ENCODE measurements around the gene MEGF11.

Gene MEGF11

DNA sequence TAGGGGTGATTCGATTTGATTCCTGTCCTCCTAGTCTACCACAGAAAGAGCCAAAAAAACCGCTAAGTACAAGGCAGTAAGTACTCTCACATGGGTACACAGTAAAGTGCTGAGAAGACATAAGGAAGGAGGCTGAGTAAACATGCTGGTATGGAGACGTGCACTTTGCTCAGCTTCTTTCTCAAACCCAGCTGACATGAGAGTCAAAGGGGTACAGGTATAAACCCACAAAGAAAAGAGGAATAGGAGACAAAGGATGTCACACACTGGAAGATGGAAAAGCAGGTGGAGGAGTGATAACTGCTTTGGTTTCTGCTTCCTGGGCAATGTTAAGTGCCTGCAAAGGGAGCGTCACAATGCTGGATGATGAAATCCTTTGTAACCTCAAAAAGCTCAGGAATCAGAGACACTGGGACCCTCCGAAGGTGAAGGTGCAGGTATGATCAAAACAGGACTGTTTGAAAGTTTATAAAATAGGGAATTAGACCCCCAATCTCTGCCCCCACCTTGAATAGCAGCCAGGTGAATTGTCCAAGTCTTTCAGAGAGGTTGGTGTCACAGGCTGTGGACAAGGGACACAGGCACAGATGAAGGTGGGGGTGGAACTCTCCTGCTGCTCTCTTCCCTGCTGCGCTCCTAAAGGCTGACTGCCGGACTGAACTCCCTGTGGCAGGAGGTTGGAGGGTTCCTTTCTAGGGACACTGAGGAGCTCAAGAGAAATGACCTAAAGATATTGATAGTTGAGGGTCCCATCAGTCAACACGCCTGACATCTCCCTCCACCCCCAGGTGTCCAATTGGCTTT is 282.4 kb downstream of the MEGF11 start:
- DNase-seq (ENCODE audit: low read depth): no peak

DNA sequence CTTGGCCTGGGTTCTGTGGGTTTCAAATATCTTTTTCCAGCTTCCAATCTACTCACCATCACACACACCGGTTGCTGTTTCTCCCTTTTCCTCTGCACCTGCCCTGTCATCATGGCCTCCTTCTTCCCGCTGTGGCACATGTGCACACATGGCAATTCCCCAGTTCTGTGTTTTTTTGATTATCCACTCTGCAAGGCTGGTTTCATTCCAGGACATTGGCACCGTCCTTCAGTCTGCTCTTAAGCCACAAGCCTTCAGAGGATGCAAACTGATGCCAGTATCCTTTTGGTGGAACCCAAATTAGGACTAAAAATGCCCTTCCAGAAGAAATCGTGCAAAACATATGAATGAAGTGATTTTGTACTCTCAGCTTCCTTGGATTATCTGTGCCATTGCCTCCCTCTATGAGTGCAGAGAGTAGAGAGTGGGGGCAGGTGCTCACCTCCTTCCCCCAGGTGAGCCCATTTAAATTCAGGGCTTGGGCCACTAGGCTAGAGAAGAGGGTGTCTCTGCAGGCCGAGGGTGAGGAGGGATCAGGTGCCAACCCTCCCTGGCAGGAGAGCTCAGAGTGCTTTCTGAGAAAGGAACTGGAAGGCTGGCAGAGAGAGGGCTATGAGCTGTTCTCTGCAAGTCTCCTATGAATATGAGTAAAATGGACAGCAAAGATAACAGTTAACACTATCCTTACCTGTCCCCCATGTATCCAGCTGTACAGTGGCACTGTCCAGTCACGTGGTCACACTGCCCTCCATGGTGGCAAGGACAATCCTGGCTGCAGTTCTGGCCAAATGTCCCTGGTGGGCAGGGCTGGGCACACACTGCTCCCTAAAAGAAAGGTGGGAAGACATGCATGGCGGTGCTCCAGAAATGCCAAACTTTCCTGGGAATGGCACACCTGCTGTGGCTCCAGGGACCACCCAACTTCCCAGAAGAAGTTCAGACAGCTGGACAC is 283.4 kb downstream of the MEGF11 start:
- no peak for DNase-seq (ENCODE audit: low read depth)

DNA sequence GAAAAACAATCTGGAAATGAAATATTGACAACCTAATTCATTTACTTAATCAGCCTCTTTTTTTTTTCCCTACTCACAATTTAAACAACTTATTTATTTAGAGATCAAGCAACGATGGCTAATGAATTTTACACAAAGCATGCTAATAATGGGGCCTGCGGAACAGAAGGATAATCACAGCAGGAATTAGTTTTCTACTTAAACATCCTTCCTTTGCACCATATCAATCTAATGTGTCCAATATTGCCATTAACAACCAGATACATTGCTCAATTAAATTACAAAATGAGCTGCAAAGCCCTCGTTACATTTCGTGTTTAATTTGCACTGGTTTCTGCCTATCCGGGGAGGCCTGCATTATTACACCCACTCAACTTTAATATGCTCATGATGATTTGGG is 285.0 kb downstream of the MEGF11 start:
- no peak for DNase-seq (ENCODE audit: low read depth)

DNA sequence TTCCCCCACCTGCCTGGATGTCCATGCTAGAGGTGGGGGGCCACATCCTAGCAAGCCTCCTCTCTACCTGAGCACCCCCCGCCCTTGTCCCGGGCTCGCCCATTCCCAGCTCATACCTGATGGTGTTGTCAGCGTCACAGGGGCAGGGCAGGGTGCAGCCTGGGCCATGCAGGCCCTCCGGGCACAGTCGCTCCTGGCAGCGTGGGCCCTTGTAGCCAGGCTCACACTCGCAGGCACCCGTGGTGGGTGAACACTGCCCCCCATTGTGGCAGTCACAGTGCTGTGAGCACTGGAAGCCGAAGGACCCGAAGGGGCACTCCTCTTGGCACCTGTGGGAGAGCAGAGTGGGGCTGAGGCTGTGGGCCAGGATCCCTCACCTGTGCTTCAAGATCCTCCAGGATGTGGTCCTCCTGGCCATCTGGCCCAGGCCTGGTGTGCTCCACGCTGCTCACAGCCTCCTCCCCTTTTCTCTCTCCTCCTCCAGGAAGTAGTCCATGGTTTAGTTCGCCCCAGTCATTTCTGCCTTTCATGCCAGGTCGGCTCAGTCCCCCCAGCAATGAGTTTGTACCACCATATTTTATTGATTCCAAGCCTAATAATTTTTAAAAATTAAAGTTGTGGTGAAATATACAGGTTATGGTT is 288.6 kb downstream of the MEGF11 start:
- no peak for DNase-seq (ENCODE audit: low read depth)

DNA sequence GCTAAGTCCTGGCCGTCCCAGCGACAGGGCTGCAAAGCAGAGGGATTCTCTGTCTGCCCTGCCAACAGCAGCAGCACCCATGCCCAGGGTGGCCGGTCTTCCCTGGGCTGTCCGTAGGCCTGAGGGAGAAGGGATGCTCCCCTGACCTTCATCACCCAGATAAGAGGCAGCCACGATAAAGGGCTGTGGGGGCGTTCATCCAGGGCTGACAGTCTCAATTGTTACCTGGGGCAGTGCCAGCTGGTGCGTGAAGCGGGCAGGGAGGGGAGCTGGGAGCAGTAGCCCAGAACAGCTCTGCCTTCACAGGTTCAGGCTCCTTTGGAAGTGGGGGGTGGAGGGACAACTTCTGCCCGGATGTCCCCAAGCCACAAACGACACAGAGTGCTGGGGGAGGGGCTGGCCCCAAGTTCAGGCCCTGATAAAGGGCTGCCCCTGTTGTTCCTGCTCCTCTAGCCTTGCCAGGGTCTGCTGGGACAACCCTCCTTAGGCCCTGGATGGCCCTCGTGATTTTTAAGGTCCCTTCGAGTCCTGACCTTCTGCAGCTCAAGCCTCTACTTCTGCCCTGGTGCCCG is 289.6 kb downstream of the MEGF11 start:
- DNase-seq (ENCODE audit: low read depth): no peak

DNA sequence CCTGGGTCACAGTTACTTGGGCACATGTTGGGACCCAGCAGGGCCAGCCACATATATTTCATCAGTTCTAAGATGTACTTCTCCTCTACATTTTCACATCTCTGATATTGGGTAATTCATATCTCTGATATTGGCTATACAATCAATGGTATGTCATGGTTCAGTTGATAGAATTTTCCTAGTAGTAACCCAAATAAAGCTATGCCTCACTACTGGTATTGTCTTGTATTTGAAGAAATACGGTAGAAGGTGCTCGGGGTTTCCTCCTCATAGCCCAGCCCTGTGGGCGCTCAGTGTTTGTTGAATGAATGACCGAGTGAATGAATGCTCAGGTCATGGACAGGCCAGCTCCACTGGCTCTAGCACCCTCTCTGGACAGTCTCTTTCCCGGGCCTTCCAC is 290.2 kb downstream of the MEGF11 start:
- no peak for DNase-seq (ENCODE audit: low read depth)

DNA sequence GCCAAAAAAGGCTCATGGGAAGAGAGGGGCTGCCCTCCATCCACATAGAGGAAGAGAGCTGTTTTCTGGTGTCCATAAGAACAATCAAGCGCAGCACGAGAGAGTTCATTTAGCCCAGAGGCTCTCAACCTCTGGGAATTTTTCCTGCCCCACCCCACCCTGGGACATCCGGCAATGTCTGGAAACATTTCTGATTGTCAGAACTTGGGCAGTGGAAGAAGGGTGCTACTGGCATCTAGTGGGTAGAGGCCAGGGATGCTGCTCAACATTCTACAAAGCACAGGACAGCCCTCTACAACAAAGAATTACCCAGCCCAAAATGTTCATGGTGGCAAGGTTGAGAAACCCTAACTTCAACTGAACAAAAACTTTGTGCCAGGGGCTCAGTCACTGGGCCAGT is 291.4 kb downstream of the MEGF11 start:
- no peak for DNase-seq (ENCODE audit: low read depth)

DNA sequence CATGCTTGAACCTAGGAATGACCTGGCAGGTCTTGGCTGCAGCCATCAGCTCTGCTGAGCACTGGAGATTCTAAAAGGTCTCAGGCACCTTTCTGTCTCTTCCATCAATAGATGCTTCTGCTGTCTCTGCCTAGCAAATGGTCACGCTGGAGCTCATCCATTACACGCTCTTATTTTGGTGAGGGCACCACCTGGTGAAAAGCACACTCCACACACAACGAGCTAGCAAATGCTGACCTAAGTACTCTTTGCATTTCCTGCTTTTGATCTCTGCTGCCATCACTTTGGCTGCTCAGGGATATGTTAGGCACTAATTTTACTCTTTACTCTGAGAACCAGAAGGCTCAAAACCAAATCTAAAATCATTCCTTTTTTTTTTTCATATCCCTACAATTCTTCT is 293.0 kb downstream of the MEGF11 start:
- DNase-seq (ENCODE audit: low read depth): no peak

DNA sequence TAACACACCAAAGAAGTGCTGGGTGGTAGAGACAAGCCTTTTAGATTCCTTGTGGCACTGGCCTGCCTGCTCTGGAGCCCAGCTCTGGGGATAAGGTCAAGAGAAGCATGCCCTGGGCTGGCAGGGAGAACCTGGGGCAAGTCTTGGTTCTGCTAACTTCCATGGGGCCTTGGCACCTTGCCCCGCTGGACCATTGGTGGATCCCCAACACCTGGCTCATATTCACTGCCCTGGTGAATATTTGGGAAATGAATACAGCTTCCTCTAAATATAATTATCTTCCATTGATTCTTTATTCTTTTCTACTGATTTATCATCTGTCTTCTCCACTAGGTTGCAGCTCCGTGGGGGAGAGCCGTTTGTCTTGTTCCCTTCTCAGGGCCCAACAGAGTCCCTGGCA is 294.7 kb downstream of the MEGF11 start:
- DNase-seq (ENCODE audit: low read depth): no peak

DNA sequence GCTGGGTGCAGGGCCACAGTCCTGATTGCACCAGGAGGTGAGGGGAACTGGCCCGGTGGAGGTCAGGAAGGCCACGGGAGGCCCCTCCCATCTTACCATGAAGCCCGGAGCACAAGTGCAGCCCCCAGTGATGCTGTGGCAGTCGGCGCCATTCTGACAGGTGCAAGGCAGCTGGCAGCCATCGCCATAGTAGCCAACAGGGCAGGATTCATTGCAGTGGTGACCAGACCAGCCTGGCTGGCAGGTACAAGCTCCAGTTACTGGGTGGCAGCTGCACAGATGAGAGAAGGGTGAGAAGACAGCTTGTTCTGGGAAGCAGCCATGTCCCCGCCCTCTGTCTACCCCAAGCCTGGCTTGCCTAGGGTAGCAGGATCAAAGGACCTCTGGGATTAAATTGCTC is 296.1 kb downstream of the MEGF11 start:
- no peak for DNase-seq (ENCODE audit: low read depth)

DNA sequence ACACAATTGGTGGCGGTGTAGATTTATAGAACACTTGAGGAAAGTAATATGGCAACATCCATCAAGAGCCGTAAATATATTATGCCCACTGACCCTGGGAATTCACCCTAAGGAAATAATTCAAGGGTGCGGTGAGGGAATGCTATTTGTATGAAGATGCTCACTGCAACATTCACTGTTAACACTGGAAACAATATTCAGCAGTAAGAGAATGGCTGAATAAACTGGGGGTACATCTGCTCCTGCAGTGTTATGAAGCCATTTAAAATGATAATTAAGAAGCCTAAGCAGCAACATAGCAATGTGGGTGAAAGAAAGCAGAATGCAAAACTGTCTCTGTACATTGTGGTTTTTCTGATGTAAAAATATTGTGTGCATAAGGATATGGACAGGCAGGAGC is 296.7 kb downstream of the MEGF11 start:
- no peak for DNase-seq (ENCODE audit: low read depth)

DNA sequence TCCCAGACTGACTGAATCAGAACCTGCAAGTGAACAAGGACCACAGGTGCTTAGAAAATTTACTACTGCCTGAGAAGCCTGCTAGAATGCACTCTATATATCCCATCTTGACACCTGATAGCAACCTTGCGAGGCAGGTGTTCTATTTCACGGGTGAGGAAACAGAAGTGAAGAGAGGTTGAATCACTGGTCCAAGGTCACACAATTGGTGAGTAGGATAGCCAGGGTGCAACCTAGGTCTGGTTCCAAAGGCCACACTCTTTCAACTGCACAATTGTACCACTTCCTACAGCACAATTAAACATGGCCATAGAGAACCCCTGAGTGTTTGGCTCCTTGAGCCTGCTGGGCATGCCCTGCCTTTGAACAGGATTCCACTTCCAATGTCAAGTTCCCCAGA is 297.2 kb downstream of the MEGF11 start:
- DNase-seq (ENCODE audit: low read depth): no peak

DNA sequence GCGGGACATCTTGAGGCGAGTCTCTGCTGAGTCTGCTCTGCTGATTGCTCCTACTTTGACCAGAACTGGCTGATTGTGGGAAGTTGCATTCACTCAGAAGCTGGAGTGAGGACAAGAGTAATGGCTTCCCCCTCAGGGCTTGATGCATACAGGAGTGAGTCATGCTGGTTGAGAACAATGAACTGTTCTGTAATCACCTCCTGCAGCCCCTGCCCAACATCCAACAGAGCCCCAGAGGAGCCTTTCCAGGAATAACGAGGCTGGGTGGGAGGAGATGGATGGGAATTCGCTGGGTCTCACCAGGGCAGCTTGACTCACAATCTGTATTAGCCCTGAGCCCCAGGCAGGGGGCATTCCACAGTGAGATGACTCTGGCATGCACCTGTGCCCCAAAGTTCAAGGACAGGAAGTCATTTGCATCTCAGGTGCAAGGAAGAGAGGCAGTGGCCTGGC is 299.2 kb downstream of the MEGF11 start:
- DNase-seq (ENCODE audit: low read depth): no peak

DNA sequence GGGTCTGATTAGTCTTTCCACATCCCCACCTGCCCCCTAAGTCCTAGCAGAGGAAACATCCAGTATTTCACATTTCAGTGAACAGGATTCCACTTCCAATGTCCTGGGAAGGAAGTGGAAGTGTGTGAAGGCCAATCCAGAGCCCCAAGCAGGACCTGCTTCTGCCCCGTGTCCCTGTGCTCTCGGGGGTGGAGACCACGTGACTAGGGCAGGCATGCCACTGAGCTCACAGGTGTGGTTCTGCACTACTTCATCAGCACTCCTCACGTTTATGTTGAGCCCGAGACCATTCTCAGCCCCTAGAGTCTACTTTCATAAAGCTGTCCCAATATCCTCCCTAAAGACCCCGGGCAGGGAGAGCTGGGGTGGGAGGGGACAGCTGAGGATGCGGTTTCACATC is 299.9 kb downstream of the MEGF11 start:
- DNase-seq (ENCODE audit: low read depth): no peak

DNA sequence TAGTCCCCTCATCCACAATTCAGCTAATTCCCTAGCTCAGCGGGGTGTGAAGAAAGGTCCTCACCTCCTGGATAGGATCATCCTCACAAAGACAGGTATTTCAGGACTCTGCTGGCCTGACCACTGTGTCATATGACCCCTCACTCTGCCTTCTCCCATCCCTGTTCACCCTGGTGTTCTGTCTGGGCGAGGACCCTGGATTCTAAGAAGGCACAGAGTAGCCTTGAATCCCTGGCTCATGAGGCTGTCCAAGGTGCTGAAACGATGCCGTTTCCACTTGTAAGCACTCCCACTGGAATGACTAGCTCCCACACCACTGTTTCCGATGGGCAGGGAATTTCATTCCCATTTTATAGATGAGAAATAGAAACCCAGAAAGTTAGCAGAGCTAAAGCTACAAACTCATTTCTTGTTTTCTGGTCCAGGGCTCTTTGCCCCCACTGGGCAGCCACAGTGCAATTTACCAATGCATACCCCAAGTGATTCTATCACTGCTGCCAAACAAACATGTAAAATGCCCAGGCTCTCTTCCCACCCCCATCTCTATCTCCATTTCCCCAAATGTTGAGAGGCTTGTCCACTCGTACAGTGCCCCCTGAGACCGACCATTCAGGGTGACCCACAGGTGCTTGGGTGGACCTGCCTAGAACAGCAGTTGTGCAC is 301.0 kb downstream of the MEGF11 start:
- DNase-seq (ENCODE audit: low read depth): no peak

DNA sequence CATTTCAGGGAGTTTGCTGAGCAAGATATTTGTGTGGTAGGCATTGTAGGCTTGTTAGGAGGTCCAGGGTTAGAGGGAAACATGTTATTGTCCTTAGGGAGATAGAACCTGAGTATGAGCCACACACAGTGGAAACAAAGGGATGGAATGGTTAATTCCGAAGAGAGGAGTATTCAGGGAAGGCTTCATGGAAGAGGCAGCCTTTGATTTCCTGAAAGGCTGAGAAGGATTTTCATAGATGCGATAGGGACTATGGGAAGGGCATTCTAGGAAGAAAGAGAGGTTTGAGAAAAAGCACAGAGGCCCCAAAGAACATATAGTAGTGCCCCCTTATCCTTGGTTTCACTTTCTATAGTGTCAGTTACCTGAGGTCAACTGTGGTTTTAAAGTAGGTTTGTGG is 302.5 kb downstream of the MEGF11 start:
- DNase-seq (ENCODE audit: low read depth): no peak

DNA sequence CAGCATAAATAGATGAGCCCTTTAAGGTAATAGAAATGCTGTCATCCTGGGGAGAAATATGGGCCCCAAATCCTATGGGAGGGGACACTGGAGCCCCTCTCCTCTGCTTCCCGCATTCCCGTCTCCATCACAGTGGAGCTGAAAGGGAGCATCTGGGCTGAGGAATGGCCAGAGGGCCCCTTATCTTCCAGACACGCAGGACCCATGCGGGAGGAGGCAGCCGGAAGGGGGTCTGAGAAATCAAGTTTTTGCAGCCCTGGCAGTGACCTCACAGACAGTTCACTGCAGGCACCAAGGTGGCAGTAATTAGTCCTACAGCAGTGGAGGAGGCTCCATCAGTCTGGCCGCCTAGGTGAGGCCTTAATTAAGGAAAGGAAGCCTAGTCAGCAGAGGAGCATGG is 304.1 kb downstream of the MEGF11 start:
- no peak for DNase-seq (ENCODE audit: low read depth)

DNA sequence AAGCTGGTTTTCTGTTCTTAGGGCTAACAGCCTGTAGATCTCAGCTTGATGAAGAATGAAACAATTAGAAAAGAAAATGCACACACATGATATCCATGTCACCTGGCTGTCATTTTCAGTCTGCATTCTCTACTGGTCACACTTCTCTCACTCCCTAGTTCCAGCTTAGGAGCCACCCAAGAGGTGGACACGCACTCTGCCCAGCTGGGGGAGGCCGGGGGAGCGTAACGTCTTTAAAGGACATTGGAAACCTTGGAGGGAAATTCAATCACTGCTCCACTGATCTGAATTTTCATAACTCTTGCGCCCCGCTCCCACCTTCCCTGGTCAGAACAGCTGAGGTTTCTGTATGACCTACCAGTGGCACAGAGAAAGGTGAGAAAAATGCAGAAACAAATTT is 304.5 kb downstream of the MEGF11 start:
- DNase-seq (ENCODE audit: low read depth): no peak

DNA sequence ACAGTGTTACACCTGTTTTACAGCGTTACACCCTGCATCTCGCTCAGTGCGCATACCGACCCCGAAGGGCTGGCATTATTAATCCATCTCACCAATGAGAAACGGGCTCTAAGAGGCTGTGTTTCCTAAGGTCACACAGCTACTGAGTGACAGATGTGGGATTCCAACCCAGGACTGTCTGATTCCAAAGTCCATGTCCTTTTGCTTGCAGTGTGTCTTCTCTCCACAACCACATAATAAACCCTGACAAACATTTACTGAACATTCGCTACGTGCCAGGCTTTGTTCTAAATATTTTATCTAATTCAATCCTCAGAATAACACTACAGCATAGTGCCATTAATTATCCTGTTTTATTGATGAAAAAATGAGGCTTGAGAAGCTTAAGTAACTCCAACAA is 305.2 kb downstream of the MEGF11 start:
- DNase-seq (ENCODE audit: low read depth): no peak

DNA sequence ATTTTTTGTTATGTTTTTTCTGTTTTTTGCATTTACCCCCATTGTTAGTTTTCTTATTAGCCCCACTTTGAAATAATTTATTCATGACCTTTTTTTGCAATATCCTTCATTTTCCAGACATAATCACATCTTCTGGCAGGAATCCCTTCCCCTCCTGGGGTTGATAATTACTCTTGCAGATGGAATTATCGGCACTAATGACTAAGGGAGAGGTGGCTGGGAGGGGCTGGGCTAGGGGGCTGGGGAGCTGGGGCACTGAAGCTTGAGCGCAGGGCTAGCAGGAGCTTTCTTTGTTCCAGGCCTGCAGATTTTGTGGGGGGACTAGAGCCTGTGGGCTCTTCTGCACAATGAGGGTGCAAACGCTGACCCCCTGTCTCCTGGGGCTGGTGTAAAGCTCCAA is 306.5 kb downstream of the MEGF11 start:
- no peak for DNase-seq (ENCODE audit: low read depth)

DNA sequence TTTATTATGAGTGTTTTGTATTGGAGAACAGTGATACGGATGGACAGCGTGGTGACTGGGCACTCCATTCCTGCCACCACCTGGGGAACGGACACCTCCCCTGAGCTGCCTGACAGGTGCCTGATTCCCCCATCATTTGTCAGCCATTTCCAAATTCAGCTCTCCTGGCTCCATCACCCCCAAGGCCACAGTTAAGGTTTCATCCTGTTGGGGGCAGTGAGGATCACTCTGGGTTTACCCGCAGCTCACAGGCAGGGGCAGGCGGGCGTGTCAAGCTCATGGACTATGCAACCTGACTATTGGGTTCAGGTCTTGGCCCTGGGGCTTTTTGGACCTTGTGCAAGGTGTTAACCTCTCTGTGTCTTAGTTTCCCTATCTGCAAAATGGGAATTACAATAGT is 307.9 kb downstream of the MEGF11 start:
- no peak for DNase-seq (ENCODE audit: low read depth)

DNA sequence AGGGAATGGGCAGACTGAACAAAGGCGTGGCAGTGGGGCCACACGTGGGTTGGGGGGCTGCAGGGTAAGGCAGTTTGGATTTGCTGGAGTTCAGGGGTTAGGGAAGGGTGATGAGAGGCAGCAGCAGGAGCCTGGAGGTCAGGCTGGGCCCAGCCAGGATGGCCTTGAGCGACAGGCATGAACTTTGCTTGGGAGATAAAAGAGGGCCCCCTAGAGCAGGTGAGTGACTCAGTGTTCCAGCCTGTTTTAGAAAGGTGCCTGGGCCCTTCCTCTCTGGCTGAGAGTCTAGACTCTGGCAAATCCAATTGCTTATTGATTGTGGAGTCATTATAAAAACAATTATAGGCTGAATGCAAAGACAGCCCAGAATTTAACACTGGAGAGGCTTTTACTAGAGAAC is 309.1 kb downstream of the MEGF11 start:
- no peak for DNase-seq (ENCODE audit: low read depth)
